Measurements from ENCODE around the gene ENTPD8.

Gene ENTPD8

GRCh38 chr9:137447722-137448601, 6.8 kb upstream of the ENTPD8 start:
- no peak for DNase-seq (ENCODE audit: low spot score)

GRCh38 chr9:137446851-137447471, 5.8 kb upstream of the ENTPD8 start:
- DNase-seq (ENCODE audit: low spot score), result no peak

GRCh38 chr9:137445930-137446431, 4.8 kb upstream of the ENTPD8 start:
- DNase-seq (ENCODE audit: low spot score), result no peak

- DNase-seq (ENCODE audit: low spot score), result peak; percentile 92
Observed at GRCh38 chr9:137445275-137445807, 4.2 kb upstream of the ENTPD8 start.

GRCh38 chr9:137444106-137444790, 3.1 kb upstream of the ENTPD8 start:
- no peak for DNase-seq (ENCODE audit: low spot score)

- no peak for DNase-seq (ENCODE audit: low spot score)
Observed at GRCh38 chr9:137441935-137442321, 771 bp upstream of the ENTPD8 start.

- DNase-seq (ENCODE audit: low spot score), result no peak
Observed at GRCh38 chr9:137439158-137439714, 1.9 kb downstream of the ENTPD8 start.

DNA sequence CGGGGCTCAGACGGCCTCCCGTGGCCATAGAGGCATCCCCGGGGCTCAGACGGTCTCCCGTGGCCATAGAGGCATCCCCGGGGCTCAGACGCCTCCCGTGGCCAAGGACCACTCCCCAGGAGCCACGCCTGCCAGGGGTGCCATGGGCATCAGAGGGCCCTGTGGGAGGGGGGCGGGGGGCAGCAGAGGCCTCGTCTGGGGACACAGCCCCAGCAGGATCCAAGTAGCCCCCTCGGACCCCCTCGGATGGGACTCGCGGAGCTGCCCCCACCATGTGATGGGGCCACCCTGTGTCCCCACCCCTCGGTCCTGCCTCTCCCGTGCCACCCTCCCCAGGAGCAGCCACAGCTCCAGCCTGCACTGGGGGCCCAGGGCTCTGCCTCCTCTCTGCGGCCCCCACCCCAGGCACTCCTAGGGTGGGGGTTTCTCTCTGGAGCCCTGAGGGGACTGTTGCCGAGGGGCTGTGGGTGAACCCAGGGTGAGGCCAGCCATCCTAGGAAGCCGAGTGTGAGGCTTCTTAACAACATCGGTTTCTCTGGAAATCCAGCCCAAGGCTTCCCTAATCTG, 2.5 kb downstream of the ENTPD8 start:
- no peak for DNase-seq (ENCODE audit: low spot score)

- DNase-seq (ENCODE audit: low spot score), result no peak
Observed at GRCh38 chr9:137437691-137438590, 3.2 kb downstream of the ENTPD8 start.

DNA sequence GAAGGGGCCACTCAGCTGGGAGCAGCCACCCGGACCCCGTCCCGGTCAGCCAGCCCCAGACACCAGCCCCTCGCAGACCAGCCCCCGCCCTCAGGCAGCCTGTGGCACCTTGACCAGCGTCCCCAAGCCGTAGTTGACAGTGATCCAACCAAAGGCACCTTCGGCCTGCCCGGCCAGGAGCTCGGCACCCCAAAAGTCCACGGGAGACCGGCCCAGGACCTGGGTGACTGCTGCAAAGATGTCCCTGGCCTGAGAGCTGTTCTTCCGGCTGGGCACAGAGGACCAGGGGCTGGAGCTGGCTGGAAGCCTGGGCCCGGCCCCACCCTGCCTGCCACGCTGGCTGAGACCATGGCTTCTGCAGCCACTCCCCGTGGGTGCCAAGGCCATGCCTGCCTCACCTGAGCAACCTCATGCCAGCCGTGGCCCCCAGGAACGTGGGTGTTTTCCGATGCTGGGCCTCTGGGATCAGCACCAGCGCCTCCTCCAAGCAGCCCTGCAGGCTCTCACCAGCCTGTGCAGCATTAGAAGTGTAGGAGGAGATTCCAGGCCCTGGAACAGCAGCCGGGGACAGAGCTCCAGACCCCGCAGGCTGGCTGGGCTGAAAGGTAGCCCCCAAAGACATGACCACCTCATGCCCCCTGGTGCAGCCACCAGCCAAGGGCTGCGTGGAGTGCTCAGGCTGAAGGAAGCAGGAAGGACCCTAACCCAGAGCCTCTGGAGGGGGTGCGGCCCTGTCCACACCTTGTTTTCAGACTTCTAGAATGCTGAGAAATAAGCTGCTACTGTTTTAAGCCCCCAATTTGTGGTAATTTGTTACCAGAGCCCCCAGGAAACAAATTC, 4.2 kb downstream of the ENTPD8 start:
- DNase-seq (ENCODE audit: low spot score), result no peak

DNA sequence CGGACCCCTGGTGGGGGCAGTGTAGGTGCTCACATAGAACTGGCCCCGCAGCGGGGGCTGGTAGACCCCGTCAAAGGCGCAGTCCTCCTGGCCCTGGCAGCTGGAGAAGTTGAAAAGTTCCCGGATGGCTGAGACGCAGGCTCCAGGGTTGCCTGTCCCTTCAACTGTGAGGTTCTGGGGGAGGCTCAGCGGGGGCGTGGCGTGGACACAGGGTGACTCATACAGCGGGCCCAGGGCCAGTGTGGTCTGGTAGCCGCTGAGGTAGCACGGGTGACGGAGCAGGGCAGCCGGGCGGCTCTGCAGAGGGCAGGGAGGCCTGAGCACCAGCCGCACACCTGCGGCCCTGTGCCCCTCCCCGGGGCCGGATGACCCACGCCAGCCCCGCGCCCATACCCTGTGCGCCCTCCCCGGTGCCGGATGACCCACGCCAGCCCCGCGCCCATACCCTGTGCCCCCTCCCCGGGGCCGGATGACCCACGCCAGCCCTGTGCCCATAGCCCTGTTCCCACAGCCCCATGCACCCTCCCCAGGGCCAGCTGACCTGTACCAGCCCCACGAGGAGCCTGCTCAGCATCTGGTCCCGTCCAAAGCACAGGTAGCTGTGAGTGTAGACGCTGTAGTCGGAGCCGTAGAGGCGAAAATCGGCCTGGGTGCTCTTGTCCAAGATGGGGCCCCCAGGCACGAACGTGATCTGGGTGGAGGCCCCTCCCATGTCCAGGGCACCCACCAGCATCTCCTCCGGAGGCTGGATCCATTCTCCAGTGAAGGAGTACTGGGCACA, 5.0 kb downstream of the ENTPD8 start:
- DNase-seq (ENCODE audit: low spot score), result no peak

DNA sequence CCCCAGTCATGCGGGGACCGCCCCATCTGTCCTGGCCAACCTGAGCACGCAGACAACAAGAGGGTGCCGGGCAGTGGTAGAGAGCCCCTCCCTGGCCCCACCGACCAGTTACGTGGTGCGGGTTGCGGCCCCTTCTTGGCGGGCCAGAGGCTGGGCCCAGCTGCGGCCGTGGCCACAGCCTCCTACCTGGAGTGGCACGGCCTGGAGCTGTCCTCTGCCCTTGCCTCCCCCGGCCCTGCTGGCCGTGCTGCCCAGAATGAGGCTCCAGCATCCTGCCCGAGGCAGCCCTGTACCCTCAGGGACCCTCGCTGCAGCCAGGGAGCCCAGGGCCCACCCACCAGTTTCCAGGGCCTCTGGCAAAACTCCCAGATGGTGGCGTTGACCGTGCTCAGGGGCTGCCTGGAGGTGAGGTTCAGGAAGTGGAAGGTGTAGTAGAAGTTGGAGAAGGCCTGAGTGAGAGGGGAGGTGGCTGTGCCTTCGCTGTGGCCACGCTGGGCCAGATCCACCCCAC, 5.7 kb downstream of the ENTPD8 start:
- DNase-seq (ENCODE audit: low spot score), result no peak

GRCh38 chr9:137434498-137435380, 6.4 kb downstream of the ENTPD8 start:
- DNase-seq (ENCODE audit: low spot score), result no peak

DNA sequence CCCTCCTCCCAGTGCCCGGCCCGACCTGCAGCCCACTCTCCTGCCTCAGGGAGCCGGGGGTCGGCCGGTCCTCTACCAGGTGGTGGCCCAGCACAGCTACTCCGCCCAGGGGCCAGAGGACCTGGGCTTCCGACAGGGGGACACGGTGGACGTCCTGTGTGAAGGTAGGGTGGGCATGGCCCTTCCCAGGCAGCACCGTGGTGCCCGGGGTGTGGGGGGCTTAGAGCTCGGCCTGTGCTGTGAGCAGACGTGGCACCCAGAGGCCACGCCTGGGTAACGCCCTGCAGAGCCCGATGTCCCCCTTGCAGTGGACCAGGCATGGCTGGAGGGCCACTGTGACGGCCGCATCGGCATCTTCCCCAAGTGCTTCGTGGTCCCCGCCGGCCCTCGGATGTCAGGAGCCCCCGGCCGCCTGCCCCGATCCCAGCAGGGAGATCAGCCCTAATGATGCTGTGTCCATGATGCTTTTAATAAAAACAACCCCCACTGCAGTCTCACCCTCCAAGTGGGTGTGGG, 7.2 kb downstream of the ENTPD8 start:
- no peak for DNase-seq (ENCODE audit: low spot score)

DNA sequence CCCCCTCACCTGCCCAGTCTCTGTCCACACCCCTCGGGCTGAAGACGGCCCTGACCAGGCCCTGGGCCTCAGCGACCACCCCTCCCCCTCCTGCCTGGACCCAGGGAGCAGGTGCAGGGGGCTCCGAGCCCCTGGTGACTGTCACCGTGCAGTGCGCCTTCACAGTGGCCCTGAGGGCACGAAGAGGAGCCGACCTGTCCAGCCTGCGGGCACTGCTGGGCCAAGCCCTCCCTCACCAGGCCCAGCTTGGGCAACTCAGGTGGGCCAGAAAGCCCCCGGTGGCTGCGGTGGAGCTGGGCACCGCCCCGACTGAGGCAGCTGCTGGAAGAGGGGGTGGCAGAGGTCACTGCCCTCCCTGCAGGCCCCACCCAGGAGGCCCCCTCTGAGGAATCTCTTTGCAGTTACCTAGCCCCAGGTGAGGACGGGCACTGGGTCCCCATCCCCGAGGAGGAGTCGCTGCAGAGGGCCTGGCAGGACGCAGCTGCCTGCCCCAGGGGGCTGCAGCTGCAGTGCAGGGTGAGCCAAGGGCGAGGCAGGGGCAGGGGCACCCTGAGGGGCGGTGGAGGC, 7.7 kb downstream of the ENTPD8 start:
- no peak for DNase-seq (ENCODE audit: low spot score)

GRCh38 chr9:137432687-137433348, 8.3 kb downstream of the ENTPD8 start:
- no peak for DNase-seq (ENCODE audit: low spot score)

Measured in CD4-positive, alpha-beta T cell treated with Interleukin-15 for 4 hours (primary cell).